Measurements from ENCODE around the gene PURA.

- TF ChIP-seq, protein P1, sequence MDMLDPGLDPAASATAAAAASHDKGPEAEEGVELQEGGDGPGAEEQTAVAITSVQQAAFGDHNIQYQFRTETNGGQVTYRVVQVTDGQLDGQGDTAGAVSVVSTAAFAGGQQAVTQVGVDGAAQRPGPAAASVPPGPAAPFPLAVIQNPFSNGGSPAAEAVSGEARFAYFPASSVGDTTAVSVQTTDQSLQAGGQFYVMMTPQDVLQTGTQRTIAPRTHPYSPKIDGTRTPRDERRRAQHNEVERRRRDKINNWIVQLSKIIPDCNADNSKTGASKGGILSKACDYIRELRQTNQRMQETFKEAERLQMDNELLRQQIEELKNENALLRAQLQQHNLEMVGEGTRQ (IDR thresholded peaks at IDR 0.05; ENCODE audit: low read depth, low read length): no peak
- TF ChIP-seq, protein P2, sequence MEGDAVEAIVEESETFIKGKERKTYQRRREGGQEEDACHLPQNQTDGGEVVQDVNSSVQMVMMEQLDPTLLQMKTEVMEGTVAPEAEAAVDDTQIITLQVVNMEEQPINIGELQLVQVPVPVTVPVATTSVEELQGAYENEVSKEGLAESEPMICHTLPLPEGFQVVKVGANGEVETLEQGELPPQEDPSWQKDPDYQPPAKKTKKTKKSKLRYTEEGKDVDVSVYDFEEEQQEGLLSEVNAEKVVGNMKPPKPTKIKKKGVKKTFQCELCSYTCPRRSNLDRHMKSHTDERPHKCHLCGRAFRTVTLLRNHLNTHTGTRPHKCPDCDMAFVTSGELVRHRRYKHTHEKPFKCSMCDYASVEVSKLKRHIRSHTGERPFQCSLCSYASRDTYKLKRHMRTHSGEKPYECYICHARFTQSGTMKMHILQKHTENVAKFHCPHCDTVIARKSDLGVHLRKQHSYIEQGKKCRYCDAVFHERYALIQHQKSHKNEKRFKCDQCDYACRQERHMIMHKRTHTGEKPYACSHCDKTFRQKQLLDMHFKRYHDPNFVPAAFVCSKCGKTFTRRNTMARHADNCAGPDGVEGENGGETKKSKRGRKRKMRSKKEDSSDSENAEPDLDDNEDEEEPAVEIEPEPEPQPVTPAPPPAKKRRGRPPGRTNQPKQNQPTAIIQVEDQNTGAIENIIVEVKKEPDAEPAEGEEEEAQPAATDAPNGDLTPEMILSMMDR (conservative IDR thresholded peaks at IDR 0.05; ENCODE audit: low read depth, low read length): no peak
- TF ChIP-seq RAD21 (IDR thresholded peaks at IDR 0.05; ENCODE audit: low read length) (no peak), SMC3 (IDR thresholded peaks at IDR 0.05; ENCODE audit: low read depth, low read length) (no peak), MAZ (IDR thresholded peaks at IDR 0.05; ENCODE audit: borderline replicate concordance, low read depth, low read length) (no peak), POLR2A (IDR thresholded peaks at IDR 0.05; ENCODE audit: low read depth, low read length) (no peak), FOS (IDR thresholded peaks at IDR 0.05; ENCODE audit: low read depth, low read length) (no peak)
These were observed 3.3 kb upstream of the PURA start for GRCh38 chr5:140110646-140110957.
